Heart left ventricle (tissue), 13 donors: Measurements from ENCODE around the gene ADCY9.

Experiments
- CTCF ChIP-seq, 12 donors: fragments of 200-600 bp; sonication (generic) in 4 of 12; IDR thresholded peaks; one replicate each; pipeline versions ENCODE4 v1.5.0 to v1.8.0; 2018 to 2022; ENCODE audit warnings: antibody characterized with exemption in 12 of 12, mild to moderate bottlenecking in 5 of 12
- POLR2A ChIP-seq, 2 donors: fragments of 450-650 bp; IDR thresholded peaks; one replicate each; pipeline ENCODE4 v1.6.1; 2017; ENCODE audit warnings: antibody characterized with exemption in 2 of 2, mild to moderate bottlenecking in 2 of 2, moderate library complexity in 2 of 2
- donor health status: ischemic (EF 13 %, LVEDD 7.1; RV severe dilation, severe dysfunction).
- donor health status: DM: no; HTN: yes; CAD: no.
- donor health status: DM: no; HTN: no; CAD: no.
- donor health status: ischemic (EF 25% LVEDD 6.9; RV normal size, moderate dysfunction).
- donor health status: ischemic (EF 25% LVEDD 5.7; RV mildly dilated, moderate dysfunction).
- donor health status: ischemic (EF 35%, LVEDD 5.7; RV mildly dilated, moderate dysfunction).
- donor health status: nonischemic (EF 11% LVEDD 7.7; RV severe dilation, severe dysfunction).
- donor health status: DM: yes; HTN: yes; CAD: no.
- donor health status: PGD.
- donor health status: ischemic (EF 29% LVEDD 5.4; RV normal size, mild dysfunction).
- donor health status: nonischemic (EF 23%, LVEDD 6.1; RV moderate dilation, normal function).

- TF ChIP-seq CTCF (IDR thresholded peaks at IDR 0.05) (no peak), POLR2A (IDR thresholded peaks at IDR 0.05) (no peak)
Measured at GRCh38 chr16:4070936-4071335, 45.3 kb downstream of the ADCY9 start.
